Measurements from ENCODE around the gene SERPINF2.

Gene SERPINF2

GRCh38 chr17:1714980-1715802 is 27.5 kb upstream of the SERPINF2 start:
- Histone ChIP-seq H3K9me3 (no peaks in the 10 kb centered on the region), H3K4me3 (ENCODE audit: low read depth, low read length) (peak overlapping the region; percentile 56), H3K36me3 (no peaks in the 10 kb centered on the region), H3K27me3 (no peaks in the 10 kb centered on the region), H3K4me1 (peaks cover 7% of the 10 kb centered on the region)
- TF ChIP-seq CTCF (IDR thresholded peaks at IDR 0.05; ENCODE audit: low read depth, low read length): no peak
- peak; percentile 71 for DNase-seq

DNA sequence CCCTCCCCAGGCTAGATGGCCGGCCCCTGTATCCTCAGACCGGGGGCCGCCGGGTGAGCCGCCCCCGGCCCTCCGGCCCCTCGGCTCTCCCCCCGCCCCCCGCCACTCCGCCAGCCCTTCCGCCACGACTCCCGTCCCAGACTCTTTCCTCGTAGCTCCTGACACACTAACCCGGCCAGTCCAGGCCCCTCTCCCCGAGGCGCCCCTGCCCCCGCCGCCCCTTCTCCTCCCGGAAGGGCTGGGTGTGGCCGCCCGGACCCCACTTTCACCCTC is 26.9 kb upstream of the SERPINF2 start:
- H3K36me3 ChIP-seq: no peaks in the 10 kb centered on the region
- H3K4me3 ChIP-seq (ENCODE audit: low read depth, low read length): peak overlapping the region; percentile 56
- H3K27me3 ChIP-seq: no peaks in the 10 kb centered on the region
- H3K4me1 ChIP-seq: peaks cover 7% of the 10 kb centered on the region
- TF ChIP-seq CTCF (IDR thresholded peaks at IDR 0.05; ENCODE audit: low read depth, low read length): no peak
- no peak for DNase-seq
- H3K9me3 ChIP-seq: no peaks in the 10 kb centered on the region

DNA sequence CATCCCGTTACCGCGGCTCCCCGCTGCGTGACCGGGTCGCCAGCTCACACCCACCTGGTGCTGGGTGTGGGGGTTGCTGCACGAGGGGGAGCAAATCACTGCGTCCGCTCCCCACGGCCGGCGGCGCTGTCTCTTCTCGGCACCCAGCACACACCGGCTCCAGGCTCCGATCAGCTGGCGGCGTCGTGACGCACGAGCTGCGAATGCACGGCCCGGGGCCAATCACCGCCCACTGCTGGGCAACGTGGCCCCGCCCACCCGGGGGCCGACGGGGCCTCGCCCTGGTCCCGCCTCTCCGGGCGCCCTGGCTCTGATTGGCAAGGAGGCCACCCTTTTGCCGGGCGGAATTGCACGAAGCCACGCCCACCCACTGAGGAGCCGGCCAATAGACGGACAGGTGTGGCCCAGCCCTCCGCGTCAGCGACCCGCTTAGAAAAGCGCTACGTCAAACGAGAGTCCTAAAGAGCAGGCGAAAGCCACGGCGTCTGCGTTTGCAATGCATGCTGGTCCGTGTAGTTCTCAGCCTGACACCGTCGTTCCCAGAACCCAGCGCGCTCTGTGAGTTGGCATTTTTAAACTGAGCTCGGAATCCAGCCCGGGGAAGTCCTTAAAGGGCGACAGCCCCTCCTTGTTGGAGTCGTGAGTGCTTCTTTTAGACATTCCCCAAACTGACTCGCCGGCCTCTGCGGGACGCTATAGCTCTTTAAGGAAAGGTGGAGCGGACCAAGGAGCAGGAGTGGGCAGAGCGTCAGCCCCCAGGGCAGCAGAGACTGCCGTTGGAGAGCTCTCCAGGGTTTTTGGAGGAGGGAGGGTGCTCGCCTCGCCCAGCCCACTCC is 26.4 kb upstream of the SERPINF2 start:
- peak; percentile 98 for DNase-seq
- peak overlapping the region; percentile 68 for H3K4me3 ChIP-seq (ENCODE audit: low read depth, low read length)
- no peak for TF ChIP-seq CTCF (IDR thresholded peaks at IDR 0.05; ENCODE audit: low read depth, low read length)
- H3K4me1 ChIP-seq: peaks cover 7% of the 10 kb centered on the region
- H3K27me3 ChIP-seq: no peaks in the 10 kb centered on the region
- no peaks in the 10 kb centered on the region for H3K36me3 ChIP-seq
- no peaks in the 10 kb centered on the region for H3K9me3 ChIP-seq

GRCh38 chr17:1716912-1717695 is 25.6 kb upstream of the SERPINF2 start:
- TF ChIP-seq CTCF (IDR thresholded peaks at IDR 0.05; ENCODE audit: low read depth, low read length): no peak
- DNase-seq: peak; percentile 87
- H3K4me3 ChIP-seq (ENCODE audit: low read depth, low read length): peak overlapping the region; percentile 68
- no peaks in the 10 kb centered on the region for H3K27me3 ChIP-seq
- H3K36me3 ChIP-seq: no peaks in the 10 kb centered on the region
- H3K4me1 ChIP-seq: peaks cover 7% of the 10 kb centered on the region
- no peaks in the 10 kb centered on the region for H3K9me3 ChIP-seq

GRCh38 chr17:1718362-1719165 is 24.1 kb upstream of the SERPINF2 start:
- Histone ChIP-seq H3K36me3 (no peaks in the 10 kb centered on the region), H3K4me1 (peaks cover 7% of the 10 kb centered on the region)

More at GRCh38 chr17:1718362-1719165, 24.1 kb upstream of the SERPINF2 start:
- no peak for TF ChIP-seq CTCF (IDR thresholded peaks at IDR 0.05; ENCODE audit: low read depth, low read length)
- Histone ChIP-seq H3K9me3 (no peaks in the 10 kb centered on the region), H3K27me3 (no peaks in the 10 kb centered on the region), H3K4me3 (ENCODE audit: low read depth, low read length) (no peak overlapping the region)
- no peak for DNase-seq
